ENCODE measurements around the gene USP49. TPM values are rescaled to one million over a fixed set of nuclear protein-coding genes. Genes with fewer than 3 reads are reported as not detected.

USP49 gene
- total RNA-seq, 1 experiment from 2014 or later, result 6.9 TPM

GRCh38 chr6:41822021-41822420 lies 73.2 kb downstream of the USP49 start:
- Histone ChIP-seq H3K9me3 (ENCODE audit: control insufficient read depth in 1 of 2, insufficient read depth in 1 of 2, low read depth in 1 of 2, low read length in 2 of 2) (no peaks in the 10 kb centered on the region), H2AFZ (ENCODE audit: low read depth, low read length, poor library complexity, severe bottlenecking) (no peak overlapping the region), H3K4me2 (ENCODE audit: low read length) (no peak overlapping the region), H3K27ac (ENCODE audit: low read depth, low read length) (no peak overlapping the region), H3K4me3 (replicated peaks in 1 of 2; ENCODE audit: low read depth in 1 of 2, low read length in 2 of 2) (no peak overlapping the region), H3K9me2 (ENCODE audit: insufficient read depth) (no peaks in the 10 kb centered on the region), H3K27me3 (ENCODE audit: insufficient read depth, low read length) (no peaks in the 10 kb centered on the region), H3K79me2 (ENCODE audit: insufficient read depth, low read length) (no peaks in the 10 kb centered on the region), H3K4me1 (ENCODE audit: control insufficient read depth in 1 of 2, insufficient read depth in 2 of 2, low read length in 2 of 2) (no peaks in the 10 kb centered on the region), H3K36me3 (ENCODE audit: control insufficient read depth in 1 of 2, insufficient read depth in 2 of 2, low read length in 2 of 2) (no peaks in the 10 kb centered on the region), H4K20me1 (ENCODE audit: insufficient read depth) (no peaks in the 10 kb centered on the region), H3K9ac (ENCODE audit: low read length) (no peak overlapping the region)
- ChIA-PET RAD21 (ENCODE audit: low non-redundant PET in 1 of 2, low total read pairs in 2 of 2, uncharacterized antibody in 2 of 2, unreplicated experiment in 2 of 2) (no interaction called here), POLR2A (no interaction called here), CTCF (no interaction called here)
- TF ChIP-seq ZFX (IDR thresholded peaks at IDR 0.05) (no peak), REST (IDR thresholded peaks at IDR 0.05; ENCODE audit: low read depth) (no peak), SIN3A (IDR thresholded peaks at IDR 0.05; ENCODE audit: low read depth) (no peak), ZBTB33 (IDR thresholded peaks at IDR 0.05; ENCODE audit: extremely low read depth, insufficient replicate concordance, low read length) (no peak), SP1 (IDR thresholded peaks at IDR 0.05; ENCODE audit: low read depth) (no peak), CBX3 (IDR thresholded peaks at IDR 0.05; ENCODE audit: low read depth) (no peak), ZNF274 (IDR thresholded peaks at IDR 0.05; ENCODE audit: low read depth, low read length) (no peak), POLR2A (IDR thresholded peaks at IDR 0.05; ENCODE audit: borderline replicate concordance, extremely low read depth, insufficient read depth, insufficient read length) (no peak), MAX (IDR thresholded peaks at IDR 0.05) (no peak), CEBPB (IDR thresholded peaks at IDR 0.05; ENCODE audit: low read depth) (no peak), ATF3 (IDR thresholded peaks at IDR 0.05) (no peak), ELF1 (IDR thresholded peaks at IDR 0.05; ENCODE audit: borderline replicate concordance, low read depth) (no peak), EGR1 (IDR thresholded peaks at IDR 0.05; ENCODE audit: low read depth) (no peak), EZH2 (IDR thresholded peaks at IDR 0.05) (no peak), SRF (IDR thresholded peaks at IDR 0.05; ENCODE audit: low read depth) (no peak), EZH2phosphoT487 (IDR thresholded peaks at IDR 0.05; ENCODE audit: borderline replicate concordance) (no peak), POLR2AphosphoS5 (IDR thresholded peaks at IDR 0.05; ENCODE audit: low read depth, low read length) (no peak), RAD21 (IDR thresholded peaks at IDR 0.05; ENCODE audit: low read depth) (no peak)
- no TSS peak for BruUV-seq (replicated peaks)
- intact Hi-C loops (cut with micrococcal nuclease), result no loop called here
- ATAC-seq (no peak), DNase-seq (ENCODE audit: low read depth, low spot score) (no peak)

Measured in HCT116 (cell line).